Spinal cord (tissue), 10 donors: Measurements from ENCODE around the gene PAK6. TPM values are rescaled to one million over a fixed set of nuclear protein-coding genes. Genes with fewer than 3 reads are reported as not detected.

ENCODE experiments used
- DNase-seq, 6 donors: peaks; one replicate each; pipeline versions ENCODE4 v3.0.0 to v3.0.0-alpha.2; 2013 to 2015; ENCODE audit warnings: low spot score in 6 of 6, low read depth in 4 of 6
- H3K27ac ChIP-seq: one replicate; pipeline ENCODE4 v1.5.1; 2013; ENCODE audit warnings: low read depth, low read length, control low read depth
- H3K27me3 ChIP-seq: one replicate; pipeline ENCODE4 v1.6.1; 2013; ENCODE audit warnings: low read length; ENCODE audit not compliant: control insufficient read depth, insufficient read depth
- H3K36me3 ChIP-seq: one replicate; pipeline ENCODE4 v1.6.1; 2013; ENCODE audit warnings: low read length; ENCODE audit not compliant: control insufficient read depth, insufficient read depth
- H3K4me1 ChIP-seq: one replicate; pipeline ENCODE4 v1.6.1; 2013; ENCODE audit warnings: low read length; ENCODE audit not compliant: control insufficient read depth, insufficient read depth
- H3K4me3 ChIP-seq: one replicate; pipeline ENCODE4 v1.5.1; 2013; ENCODE audit warnings: low read depth, low read length, control low read depth
- H3K9me3 ChIP-seq: one replicate; pipeline ENCODE4 v1.6.1; 2013; ENCODE audit warnings: low read length; ENCODE audit not compliant: control insufficient read depth, insufficient read depth
- WGBS: methylation state at CpG from one replicate; pipeline ENCODE4 v1.1.5; 2013; ENCODE audit warnings: missing lambda C conversion rate; ENCODE audit not compliant: insufficient coverage; 5-methylcytosine and 5-hydroxymethylcytosine counted together
- polyA plus RNA-seq, 2 donors: library from polyadenylated mRNA; unstranded; fragments of 120-200 nt; gene quantifications; one replicate each; pipeline ENCODE4 v1.2.1, GENCODE V29; 2013; ENCODE audit not compliant: insufficient read length in 2 of 2
- total RNA-seq, 2 donors: library from RNA; depleted of rRNA in 1 of 2; stranded (reverse); fragments of 120-200 nt in 1 of 2; fragments of >200 nt in 1 of 2; gene quantifications; one replicate each; pipeline versions ENCODE4 v1.2.3 to v1.2.4, GENCODE V29; 2013 to 2014
- donor health status: healthy.

The PAK6 gene
- total and polyA plus RNA-seq, 4 donors: 4.4 to 25.7 (median 15.3) TPM

DNA sequence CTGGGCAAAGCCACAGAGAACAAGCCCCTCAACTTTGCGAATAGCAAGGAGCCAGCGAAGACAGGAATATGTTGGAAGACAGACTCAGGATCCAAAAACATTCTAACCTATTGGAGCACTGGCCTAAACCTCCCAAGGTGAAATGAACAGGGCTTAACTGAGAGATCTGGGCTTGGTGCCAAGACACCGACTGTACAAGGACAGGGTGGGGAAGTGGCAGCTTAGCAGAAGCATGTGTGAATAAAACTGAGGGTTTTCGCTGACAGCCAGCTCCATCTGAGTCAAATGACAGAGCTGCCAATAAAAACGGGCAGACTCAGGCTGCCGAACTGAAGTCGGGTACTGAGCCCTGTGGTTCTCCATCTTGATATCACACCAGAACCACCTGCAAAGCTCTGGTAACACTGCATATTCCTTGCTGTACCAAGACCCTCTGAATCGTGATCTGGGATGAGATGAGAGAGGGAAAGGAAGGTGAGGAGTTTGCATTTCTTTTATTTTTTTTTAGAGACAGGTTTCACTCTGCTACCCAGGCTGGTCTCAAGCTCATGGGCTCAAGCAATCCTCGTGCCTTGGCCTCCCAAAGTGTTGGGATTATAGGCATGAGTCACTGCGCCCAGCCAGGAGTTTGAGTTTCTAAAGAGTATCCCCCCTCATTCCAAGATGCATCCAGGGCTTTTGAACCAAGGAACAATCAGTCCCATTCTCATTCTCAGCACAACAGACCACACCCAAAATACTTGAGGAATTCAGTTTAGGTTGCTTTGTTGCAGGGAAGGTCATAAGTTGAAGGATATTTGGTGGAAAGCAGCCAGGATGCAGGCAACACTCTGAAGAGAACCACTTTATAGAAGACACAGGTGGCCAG is 74.9 kb downstream of the PAK6 start:
- no peaks in the 10 kb centered on the region for H3K9me3 ChIP-seq
- H3K4me3 ChIP-seq: no peak overlapping the region
- DNase-seq: peak in 2 of 6 donors; percentile 79 to 84
- H3K4me1 ChIP-seq: peaks cover 9% of the 10 kb centered on the region
- H3K36me3 ChIP-seq: no peaks in the 10 kb centered on the region
- no peak overlapping the region for H3K27ac ChIP-seq
- H3K27me3 ChIP-seq: no peaks in the 10 kb centered on the region
- 51% methylated on average over 6 of the region's 10 CpGs for WGBS

DNA sequence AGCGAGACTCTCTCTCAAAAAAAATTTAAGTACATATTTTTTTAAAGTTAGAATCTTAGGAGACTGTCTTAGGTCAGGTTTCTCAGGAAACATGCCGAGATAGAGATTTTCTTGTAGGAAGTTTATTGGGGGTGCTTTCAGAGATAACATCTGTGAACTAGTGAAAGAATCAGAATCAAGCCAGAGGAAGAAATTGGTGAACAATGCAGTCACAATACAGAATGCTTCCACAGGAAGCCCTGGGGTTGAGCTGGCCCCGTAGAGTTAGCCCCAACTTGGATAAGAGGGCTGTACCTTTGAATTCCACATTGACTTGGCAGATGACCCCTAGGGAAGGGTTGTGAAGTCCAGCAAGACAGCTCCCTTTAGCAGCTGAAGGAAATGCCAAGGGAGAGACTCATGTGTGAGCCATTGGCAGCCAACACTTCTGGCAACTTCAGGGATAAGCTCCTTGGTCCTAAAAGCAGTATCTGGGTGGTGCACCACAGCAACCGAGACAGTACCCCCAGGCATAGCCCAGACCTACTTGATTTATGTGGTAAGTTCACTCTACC is 75.9 kb downstream of the PAK6 start:
- WGBS: 94% methylated on average over 3 of the region's 4 CpGs
- no peak for DNase-seq

GRCh38 chr15:40316931-40317330 is 78.1 kb downstream of the PAK6 start:
- Histone ChIP-seq H3K27me3 (no peaks in the 10 kb centered on the region), H3K36me3 (no peaks in the 10 kb centered on the region), H3K4me1 (peaks cover 3% of the 10 kb centered on the region), H3K4me3 (no peak overlapping the region), H3K27ac (no peak overlapping the region), H3K9me3 (no peaks in the 10 kb centered on the region)
- DNase-seq: peak in 1 of 6 donors; percentile 74
- WGBS: 83% methylated on average over 1 of the region's 3 CpGs

More for the DNA sequence above, 75.9 kb downstream of the PAK6 start:
- Histone ChIP-seq H3K27ac (no peak overlapping the region), H3K4me1 (no peaks in the 10 kb centered on the region), H3K27me3 (no peaks in the 10 kb centered on the region), H3K4me3 (no peak overlapping the region), H3K9me3 (no peaks in the 10 kb centered on the region), H3K36me3 (no peaks in the 10 kb centered on the region)

DNA sequence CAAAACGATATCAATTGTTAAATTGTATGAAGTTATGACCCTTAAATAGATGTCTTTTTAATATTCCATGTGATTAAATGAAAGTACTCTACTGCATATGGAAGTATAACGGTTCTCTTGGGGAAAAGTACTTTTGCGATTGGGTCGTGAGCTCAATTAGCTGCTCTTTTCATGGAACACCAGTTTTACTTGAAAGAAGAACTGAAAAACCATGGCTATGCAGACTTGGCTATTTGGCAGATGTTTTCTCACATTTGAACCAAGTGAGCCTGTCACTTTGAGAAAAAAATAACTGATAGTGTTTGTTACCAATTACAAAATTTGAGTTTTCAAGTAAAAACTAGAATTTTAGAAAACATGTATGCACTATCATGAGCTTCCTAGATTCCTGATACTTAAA is 78.7 kb downstream of the PAK6 start:
- 63% methylated on average over 2 of the region's 4 CpGs for WGBS

DNA sequence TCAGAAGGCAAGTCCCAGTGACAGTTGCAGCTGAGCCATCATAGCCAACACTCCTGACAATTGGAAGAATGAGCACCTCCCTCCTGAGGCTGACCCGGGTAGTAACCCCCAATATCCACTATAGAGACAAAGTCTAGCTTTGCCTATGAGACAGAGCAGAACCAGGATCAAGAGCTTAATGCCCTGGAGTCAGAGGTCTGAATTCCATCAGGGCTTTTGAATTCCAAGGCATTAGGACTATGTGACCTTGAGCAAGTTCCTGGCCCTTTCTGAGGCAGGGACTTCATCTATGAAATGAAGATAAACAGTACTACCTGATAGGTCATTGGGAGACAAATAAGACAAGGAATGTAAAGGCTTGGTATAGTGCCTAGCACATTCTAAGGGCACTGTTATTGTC is 81.5 kb downstream of the PAK6 start:
- WGBS: 86% methylated on average over 1 of the region's 1 CpG

More for the DNA sequence above, 78.7 kb downstream of the PAK6 start:
- peaks cover 9% of the 10 kb centered on the region for H3K4me1 ChIP-seq
- no peaks in the 10 kb centered on the region for H3K36me3 ChIP-seq
- H3K9me3 ChIP-seq: no peaks in the 10 kb centered on the region
- no peak for DNase-seq
- no peak overlapping the region for H3K27ac ChIP-seq
- no peaks in the 10 kb centered on the region for H3K27me3 ChIP-seq
- no peak overlapping the region for H3K4me3 ChIP-seq

GRCh38 chr15:40320931-40321371 is 82.1 kb downstream of the PAK6 start:
- no peaks in the 10 kb centered on the region for H3K36me3 ChIP-seq
- peaks cover 28% of the 10 kb centered on the region for H3K4me1 ChIP-seq
- H3K27ac ChIP-seq: no peak overlapping the region
- H3K27me3 ChIP-seq: no peaks in the 10 kb centered on the region
- peak in 2 of 6 donors; percentile 82 to 89 for DNase-seq
- WGBS: no CpG with 5 or more reads among the region's 2 CpGs
- H3K4me3 ChIP-seq: no peak overlapping the region
- no peaks in the 10 kb centered on the region for H3K9me3 ChIP-seq

More for the DNA sequence above, 81.5 kb downstream of the PAK6 start:
- Histone ChIP-seq H3K36me3 (no peaks in the 10 kb centered on the region), H3K4me3 (no peak overlapping the region), H3K9me3 (no peaks in the 10 kb centered on the region), H3K27me3 (no peaks in the 10 kb centered on the region), H3K27ac (no peak overlapping the region), H3K4me1 (peaks cover 27% of the 10 kb centered on the region)
- DNase-seq: no peak

GRCh38 chr15:40322531-40323238 is 83.8 kb downstream of the PAK6 start:
- DNase-seq: peak in 2 of 6 donors; percentile 45 to 60
- 12% methylated on average over 26 of the region's 26 CpGs for WGBS
- no peaks in the 10 kb centered on the region for H3K36me3 ChIP-seq
- H3K4me3 ChIP-seq: peak overlapping the region; percentile 53
- H3K27ac ChIP-seq: peak overlapping the region; percentile 71
- H3K4me1 ChIP-seq: peaks cover 37% of the 10 kb centered on the region
- H3K27me3 ChIP-seq: no peaks in the 10 kb centered on the region
- H3K9me3 ChIP-seq: no peaks in the 10 kb centered on the region

DNA sequence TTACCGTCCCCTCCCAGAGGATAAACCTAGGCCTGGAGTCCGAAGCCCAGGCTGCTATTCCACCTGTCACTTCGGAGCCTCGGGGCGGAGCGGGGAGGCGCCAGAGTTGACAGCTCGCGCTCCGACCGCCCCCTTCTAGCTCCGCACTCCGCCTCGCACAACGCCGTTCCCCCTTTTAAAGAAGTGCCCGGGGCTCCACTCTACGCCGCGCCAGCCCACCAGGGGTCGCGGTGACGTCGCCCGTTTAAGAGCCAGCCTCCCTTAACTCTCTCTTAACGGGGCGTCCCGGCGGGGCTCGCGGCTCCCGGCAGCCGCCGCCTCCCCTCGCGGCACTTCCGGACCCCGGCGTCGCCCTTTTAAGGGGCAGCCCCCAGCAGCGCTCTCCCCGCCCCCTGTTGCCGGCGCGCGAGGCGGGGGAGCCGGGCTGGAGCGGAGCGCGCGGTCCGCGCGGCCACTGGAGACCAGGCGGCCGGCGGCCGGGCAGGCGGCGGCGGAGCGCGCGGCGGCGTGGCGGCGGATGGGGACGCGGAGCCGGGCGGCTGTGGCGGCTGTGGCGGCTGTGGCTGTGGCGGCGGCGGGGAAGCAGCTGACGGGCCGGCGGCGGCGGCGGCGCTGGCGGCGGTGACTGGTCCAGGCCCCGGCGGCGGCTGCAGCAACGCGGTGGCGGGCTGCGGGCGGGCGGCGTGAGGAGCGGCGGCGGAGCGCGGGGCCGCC is 84.5 kb downstream of the PAK6 start, which contains the start of gene INAFM2:
Gene INAFM2 (plus strand): TSS at position 454 of the 714 bp plus-strand sequence. CDS start 364 bp downstream, outside the sequence.
- H3K27ac ChIP-seq: peak within 1 kb of the TSS; percentile 71
- no peaks in the 10 kb centered on the region for H3K27me3 ChIP-seq
- DNase-seq: peak; percentile 76 to 98 (median 90)
- H3K4me1 ChIP-seq: peaks cover 37% of the 10 kb centered on the region
- no peaks in the 10 kb centered on the region for H3K36me3 ChIP-seq
- peak within 1 kb of the TSS; percentile 53 for H3K4me3 ChIP-seq
- no peaks in the 10 kb centered on the region for H3K9me3 ChIP-seq
- WGBS: 0% methylated on average over 103 of the region's 103 CpGs
